SKM-1 treated with dmso at 0.1 percent for 144 hours (cell line): ENCODE results near the gene ALDH18A1.
A peak's percentile ranks its signal among the peaks of the same experiment; 100 is the strongest.
"Not testable (repeated sequence)": the region's sequence is repeated elsewhere in the genome, so short reads cannot be mapped to it uniquely, and the experiment has no call there.

Source experiments
- DNase-seq: peaks from one replicate; lab custom pipeline; 2025; ENCODE audit not compliant: unreplicated experiment; lab: John Stamatoyannopoulos, UW

ALDH18A1 gene

GRCh38 chr10:95656291-95657164 is at the start of gene ALDH18A1:
TSS of gene ALDH18A1 (minus strand) at chr10:95656711. CDS start at chr10:95653377, 3,334 bp downstream.
- DNase-seq: peak; percentile 91

GRCh38 chr10:95698415-95698814 is 41.9 kb upstream of the ALDH18A1 start:
- no peak for DNase-seq

GRCh38 chr10:95697429-95697828 is 40.9 kb upstream of the ALDH18A1 start:
- peak; percentile 71 for DNase-seq

- no peak for DNase-seq
These were observed 38.2 kb upstream of the ALDH18A1 start for GRCh38 chr10:95694665-95695064.

- peak; percentile 99 for DNase-seq
These were observed 37.4 kb upstream of the ALDH18A1 start, which contains the start of gene TCTN3 for GRCh38 chr10:95693668-95694534. TSS of gene TCTN3 (minus strand) at chr10:95693927. CDS start at chr10:95693899, 28 bp downstream.

GRCh38 chr10:95693071-95693667 is 36.7 kb upstream of the ALDH18A1 start:
- no peak for DNase-seq

GRCh38 chr10:95691281-95691680 is 34.8 kb upstream of the ALDH18A1 start:
- no peak for DNase-seq

GRCh38 chr10:95688648-95689047 is 32.1 kb upstream of the ALDH18A1 start:
- no peak for DNase-seq

GRCh38 chr10:95683966-95684365 is 27.5 kb upstream of the ALDH18A1 start:
- no peak for DNase-seq

- DNase-seq: no peak
These were observed 19.0 kb upstream of the ALDH18A1 start for GRCh38 chr10:95675403-95676116.

- DNase-seq: no peak
These were observed 18.1 kb upstream of the ALDH18A1 start for GRCh38 chr10:95674643-95675042.

GRCh38 chr10:95672641-95673040 is 16.1 kb upstream of the ALDH18A1 start:
- not testable (repeated sequence) for DNase-seq

GRCh38 chr10:95664543-95664942 is 8.0 kb upstream of the ALDH18A1 start:
- DNase-seq: no peak

- DNase-seq: no peak
These were observed 7.0 kb upstream of the ALDH18A1 start for GRCh38 chr10:95663496-95663895.

GRCh38 chr10:95661818-95662217 is 5.3 kb upstream of the ALDH18A1 start:
- DNase-seq: no peak

GRCh38 chr10:95660283-95660682 is 3.8 kb upstream of the ALDH18A1 start:
- no peak for DNase-seq

GRCh38 chr10:95657250-95657649 is 739 bp upstream of the ALDH18A1 start:
- no peak for DNase-seq

GRCh38 chr10:95655571-95656290 is 780 bp downstream of the ALDH18A1 start:
- DNase-seq: no peak

GRCh38 chr10:95653895-95654294 is 2.6 kb downstream of the ALDH18A1 start:
- DNase-seq: no peak
